Activated T-cell treated with anti-CD3 and anti-CD28 coated beads for 4 hours (primary cell): Measurements from ENCODE around the gene G6PC2.
A peak's percentile ranks its signal among the peaks of the same experiment; 100 is the strongest.
"Not testable (repeated sequence)": the region's sequence is repeated elsewhere in the genome, so short reads cannot be mapped to it uniquely, and the experiment has no call there.

Source experiments
- DNase-seq: peaks from one replicate; pipeline ENCODE4 v3.0.0-alpha.2; 2020

G6PC2 gene, protein sequence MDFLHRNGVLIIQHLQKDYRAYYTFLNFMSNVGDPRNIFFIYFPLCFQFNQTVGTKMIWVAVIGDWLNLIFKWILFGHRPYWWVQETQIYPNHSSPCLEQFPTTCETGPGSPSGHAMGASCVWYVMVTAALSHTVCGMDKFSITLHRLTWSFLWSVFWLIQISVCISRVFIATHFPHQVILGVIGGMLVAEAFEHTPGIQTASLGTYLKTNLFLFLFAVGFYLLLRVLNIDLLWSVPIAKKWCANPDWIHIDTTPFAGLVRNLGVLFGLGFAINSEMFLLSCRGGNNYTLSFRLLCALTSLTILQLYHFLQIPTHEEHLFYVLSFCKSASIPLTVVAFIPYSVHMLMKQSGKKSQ

DNA sequence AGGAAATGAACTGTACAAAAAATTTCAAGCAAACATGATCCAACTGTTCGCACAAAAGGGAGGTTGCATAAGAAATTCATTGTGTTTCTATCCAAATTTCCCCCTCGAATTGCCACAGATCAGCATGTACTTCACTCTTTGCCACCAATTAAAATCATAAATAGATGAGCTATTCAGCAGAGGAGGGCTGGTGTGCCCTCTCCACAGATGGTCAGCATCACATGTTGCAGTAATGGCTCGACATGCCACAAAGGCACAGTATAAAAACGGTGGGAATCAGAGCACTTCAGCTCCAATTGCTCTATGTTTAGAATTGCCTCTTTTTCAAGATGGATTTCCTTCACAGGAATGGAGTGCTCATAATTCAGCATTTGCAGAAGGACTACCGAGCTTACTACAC is at the start of gene G6PC2:
TSS of gene G6PC2 (plus strand) at position 289 of the 400 bp plus-strand sequence. CDS start at position 330, 41 bp downstream.
- DNase-seq = no peak

DNA sequence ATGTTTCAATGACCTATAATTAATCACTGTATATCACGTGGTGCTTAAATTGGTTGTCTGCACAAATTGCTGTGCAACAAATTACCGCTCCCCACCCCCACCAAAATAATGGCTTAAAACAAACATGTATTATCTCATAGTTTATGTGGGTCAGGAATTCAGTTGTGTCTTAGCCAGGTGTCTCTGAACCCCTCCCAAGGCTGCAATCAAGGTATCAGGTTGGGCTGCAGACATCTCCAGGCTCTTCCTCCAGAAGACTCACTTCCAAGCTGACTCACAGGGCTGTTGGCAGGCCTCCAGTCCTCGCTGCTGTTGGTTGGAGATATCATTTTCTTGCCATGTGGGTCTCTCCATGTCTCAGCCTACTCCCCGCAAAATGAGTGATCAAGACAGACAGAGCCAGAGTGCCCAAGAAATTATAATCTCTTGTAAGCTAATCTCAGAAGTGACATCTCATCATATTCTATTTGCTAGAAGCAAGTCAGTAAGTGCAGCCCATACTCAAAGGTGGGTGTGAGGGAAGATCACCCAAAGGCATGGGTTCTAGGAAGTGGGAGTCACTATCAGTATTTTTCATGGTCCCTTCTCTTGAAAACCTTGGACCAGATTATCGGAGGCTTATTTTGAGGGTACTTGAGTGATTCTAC is 49.3 kb upstream of the G6PC2 start:
- DNase-seq = no peak

DNA sequence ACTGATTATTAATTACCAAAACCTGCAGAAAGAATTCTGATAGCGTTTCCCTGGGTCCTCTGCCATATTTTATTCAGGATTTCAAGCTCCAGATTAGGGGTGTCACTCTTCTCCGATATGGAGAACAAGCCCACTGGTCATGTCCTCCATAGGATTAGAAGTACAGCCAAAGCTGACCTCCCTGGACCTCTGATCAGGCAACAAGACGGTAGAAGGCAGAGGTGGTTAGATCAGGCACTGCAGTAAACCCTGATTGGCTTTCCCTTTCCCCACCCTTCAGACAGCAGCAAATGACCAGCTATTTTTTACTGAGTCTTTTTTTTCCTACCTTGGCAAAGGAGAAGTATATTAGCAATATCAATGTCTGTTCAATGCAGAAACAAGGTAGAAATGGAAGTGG is 48.6 kb upstream of the G6PC2 start:
- DNase-seq = no peak

DNA sequence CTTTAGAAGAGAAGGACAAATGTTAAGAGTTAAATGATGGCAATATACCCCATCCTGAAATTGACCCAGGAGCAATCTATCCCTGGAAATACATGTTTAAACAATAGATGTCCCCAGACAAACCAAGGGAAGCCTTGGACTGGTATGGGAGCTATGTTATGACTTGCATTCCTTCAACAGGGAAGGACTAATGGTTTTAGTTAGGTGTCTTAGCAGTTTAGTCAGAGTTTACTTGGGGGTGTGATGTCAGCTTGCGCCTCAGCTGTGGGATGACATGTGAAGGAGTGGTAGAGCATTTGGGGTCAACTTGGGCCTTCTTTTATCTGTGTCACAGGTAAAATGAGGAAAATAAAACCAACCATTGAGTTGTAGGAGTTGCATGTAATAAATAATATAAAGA is 47.6 kb upstream of the G6PC2 start:
- no peak for DNase-seq

DNA sequence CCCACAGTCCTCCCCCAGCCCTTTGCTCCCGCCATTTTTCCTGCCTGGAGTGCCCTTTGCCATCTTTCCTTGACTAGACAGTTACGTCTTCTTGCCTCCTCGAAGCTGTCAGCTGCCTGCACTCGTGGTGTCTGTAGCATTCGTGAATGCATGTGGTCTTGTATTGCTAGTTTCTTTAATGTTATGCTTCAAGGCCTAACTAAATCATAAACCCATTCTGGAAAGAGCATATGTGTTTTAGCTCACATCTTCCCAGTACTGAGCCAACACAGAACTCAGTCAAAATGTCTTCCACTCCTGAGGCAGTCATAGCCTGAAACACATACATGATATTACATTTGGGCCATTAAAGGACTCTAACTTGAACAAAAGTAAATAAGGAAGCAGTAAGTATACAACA is 46.4 kb upstream of the G6PC2 start:
- DNase-seq = no peak

DNA sequence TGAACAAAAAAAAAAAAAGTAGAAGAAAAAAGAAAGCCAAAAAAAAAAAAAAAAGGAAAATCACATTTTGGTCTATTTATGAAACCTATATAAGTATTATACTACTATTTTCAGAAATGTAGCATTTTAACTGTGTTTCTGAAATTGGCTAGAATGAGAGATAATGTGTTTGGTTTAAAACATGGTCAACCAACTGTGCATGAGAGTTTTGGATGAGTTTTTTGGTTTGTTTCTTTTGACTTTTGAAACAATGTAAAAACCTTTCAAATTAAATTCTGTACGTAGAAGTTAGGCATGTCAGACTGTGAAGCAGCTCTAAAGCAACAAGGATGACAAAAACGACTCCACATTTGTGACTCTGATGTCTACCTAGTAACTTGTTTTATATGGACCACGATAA is 45.5 kb upstream of the G6PC2 start:
- no peak for DNase-seq

DNA sequence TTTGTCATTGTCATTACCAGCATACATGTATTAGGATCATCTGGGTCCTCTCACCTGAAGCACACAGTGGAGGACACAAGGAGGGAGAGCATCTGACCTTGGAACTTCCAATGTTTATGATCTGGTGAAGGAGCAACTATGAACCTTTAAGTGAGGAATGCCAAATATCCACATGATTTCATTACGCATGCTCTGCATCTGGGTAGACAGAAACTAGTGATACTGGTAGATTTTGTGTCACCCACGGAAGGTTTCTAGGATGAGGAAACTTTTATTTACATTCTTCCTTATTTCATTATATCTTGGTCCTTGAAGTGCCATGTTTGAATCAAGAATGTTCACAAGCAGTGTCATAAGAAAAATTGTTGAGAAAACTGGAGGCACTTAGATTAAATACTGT is 42.9 kb upstream of the G6PC2 start:
- no peak for DNase-seq

DNA sequence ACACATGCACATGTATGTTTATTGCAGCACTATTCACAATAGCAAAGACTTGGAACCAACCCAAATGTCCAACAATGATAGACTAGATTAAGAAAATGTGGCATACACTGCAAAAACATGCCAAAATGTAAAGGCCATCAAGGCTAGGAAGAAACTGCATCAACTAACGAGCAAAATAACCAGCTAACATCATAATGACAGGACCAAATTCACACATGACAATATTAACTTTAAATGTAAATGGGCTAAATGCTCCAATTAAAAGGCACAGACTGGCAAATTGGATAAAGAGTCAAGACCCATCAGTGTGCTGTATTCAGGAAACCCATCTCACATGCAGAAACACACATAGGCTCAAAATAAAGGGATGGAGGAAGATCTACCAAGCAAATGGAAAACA is 33.9 kb upstream of the G6PC2 start:
- not testable (repeated sequence) for DNase-seq

DNA sequence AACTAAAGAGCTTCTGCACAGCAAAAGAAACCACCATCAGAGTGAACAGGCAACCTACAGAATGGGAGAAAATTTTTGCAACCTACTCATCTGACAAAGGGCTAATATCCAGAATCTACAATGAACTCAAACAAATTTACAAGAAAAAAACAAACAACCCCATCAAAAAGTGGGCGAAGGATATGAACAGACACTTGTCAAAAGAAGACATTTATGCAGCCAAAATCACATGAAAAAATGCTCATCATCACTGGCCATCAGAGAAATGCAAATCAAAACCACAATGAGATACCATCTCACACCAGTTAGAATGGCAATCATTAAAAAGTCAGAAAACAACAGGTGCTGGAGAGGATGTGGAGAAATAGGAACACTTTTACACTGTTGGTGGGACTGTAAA is 30.7 kb upstream of the G6PC2 start:
- not testable (repeated sequence) for DNase-seq

DNA sequence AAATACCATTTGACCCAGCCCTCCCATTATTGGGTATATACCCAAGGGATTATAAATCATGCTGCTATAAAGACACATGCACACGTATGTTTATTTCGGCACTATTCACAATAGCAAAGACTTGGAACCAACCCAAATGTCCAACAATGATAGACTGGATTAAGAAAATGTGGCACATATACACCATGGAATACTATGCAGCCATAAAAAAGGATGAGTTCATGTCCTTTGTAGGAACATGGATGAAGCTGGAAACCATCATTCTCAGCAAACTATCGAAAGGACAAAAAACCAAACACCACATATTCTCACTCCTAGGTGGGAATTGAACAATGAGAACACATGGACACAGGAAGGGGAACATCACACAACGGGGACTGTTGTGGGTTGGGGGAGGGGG is 30.3 kb upstream of the G6PC2 start:
- DNase-seq = not testable (repeated sequence)

DNA sequence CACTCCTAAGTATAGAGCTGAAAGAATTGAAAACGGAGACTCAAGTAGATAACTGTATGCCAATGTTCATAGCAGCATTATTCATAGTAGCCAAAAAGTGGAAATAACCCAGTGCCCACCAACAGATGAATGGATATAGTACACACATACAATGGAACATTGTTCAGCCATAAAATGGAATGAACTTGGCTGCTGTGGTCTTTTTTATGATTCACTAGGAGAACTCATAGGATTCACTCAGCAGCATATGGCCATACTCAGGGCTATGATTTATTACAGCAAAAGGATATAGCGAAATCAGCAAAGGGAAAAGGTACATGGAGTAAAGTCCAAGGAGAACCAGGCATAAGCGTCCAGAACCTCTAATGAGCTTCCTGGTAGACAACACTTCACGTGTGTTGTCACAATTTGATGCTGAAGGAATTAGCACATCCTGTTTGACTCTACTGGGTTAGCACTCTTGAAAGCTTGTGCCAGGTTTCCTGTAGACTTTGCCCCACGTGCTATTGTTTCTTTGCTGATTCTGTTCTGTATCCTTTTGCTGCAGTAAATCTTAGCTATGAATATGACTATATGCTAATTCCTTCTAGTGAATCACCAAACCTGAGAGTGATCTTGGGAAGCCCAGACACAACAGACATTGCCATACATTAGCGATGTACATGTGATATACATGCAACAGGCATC is 26.6 kb upstream of the G6PC2 start:
- DNase-seq = no peak

DNA sequence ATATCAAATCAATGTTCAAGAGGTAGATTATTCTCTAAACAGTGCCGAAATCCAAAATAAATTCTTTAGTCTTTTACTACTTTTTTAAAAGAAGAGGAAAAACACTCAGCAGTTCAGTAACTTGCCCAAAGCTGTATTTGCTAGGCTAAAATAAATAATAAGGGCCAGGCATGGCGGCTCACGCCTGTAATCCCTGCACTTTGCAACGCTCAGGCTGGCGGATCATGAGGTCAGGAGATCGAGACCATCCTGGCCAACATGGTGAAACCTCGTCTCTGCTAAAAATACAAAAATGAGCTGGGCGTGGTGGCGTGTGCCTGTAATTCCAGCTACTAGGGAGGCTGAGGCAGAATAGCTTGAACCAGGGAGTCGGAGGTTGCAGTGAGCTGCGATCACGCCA is 18.9 kb upstream of the G6PC2 start:
- DNase-seq = not testable (repeated sequence)

DNA sequence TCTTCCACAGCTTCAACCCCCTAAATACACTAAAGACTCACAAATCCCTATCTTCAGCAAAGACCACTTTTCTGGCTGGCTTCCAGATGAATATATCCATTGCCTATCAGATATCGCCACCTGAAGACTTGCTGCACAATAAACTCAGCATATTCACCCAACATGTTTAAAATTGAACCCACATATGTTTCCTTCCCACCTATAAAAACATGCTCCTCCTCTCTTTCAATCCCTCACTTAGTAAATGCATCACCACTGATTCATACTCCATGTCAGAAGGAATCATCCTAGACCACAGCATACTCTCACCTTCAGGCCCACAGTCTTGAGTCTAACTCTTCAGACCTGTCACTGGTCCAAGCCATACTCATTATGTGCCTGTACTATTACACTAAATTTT is 16.1 kb upstream of the G6PC2 start:
- no peak for DNase-seq

DNA sequence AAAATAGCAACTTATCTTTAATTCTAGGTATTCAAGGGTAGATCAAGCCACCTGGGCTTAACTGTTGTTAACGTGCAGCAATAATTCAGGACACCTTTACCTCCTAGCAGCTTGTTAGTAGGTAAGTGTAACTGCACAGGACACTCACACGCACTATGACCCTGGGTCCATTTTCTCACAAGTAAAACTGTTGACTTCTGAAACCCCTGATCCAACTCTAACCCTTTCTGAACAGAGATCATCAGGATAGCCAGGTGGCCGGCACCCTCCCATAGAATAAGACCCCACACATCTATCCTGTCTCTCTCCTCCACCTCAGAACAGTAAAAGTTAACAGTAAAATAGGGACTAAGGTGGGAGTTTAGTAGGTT is 11.5 kb upstream of the G6PC2 start:
- no peak for DNase-seq

DNA sequence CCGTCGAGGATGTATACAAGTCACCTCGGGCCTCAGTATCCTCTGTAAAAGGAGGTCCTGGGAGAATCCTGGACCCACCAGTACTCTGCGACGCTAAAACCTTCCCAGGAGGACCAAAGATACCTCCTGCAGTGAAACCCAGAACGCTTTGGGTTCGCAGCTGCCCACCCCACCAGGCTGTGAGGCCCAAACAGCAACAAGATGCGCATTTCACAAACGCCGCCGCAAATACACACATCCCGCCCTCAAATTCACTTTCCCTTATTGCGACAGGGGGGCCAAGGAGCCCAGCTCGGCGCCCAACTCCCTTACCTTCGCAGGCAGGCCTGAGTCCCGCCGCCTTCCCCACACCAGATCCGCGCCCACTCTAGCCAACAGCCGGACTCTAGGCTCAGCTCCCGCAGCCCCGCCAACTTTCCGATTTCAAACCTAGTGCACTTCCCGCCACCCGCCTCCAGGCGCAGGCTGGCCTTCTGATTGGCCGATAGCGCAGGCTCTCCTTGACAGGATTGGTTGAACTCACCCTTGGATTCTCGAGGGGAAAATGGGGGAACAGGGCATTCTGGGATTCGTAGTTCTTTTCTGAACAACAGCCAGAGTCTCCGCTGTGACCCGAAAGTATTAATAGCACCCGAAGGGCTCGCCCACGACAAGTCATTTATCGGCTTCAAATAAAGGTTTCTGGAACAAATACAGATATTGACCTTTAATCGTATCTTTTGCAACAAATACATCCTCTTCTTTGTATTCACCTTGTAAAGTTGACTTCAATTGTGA is 10.9 kb upstream of the G6PC2 start, which contains the start of gene SPC25:
TSS of gene SPC25 (minus strand) at position 425 of the 777 bp plus-strand sequence. CDS start 911 bp downstream, outside the sequence.
- DNase-seq = peak; percentile 74

DNA sequence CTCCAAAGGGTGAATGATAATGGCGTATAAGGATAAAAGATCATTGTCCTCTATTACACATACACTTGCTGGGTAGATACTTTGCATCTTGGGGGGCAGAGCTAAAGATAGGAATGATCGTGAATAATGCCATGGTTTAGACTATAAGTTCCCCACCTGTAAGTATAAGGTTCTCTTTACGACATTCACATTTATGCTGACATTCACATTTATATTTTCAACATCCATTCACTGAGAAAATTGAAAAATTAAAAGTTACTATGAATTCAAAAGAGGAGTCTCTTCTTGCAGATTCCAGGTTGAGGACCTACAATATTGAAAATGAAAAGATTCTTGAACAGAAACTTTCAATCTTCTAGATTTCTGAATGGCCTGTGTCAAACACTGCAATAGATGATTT is 8.8 kb upstream of the G6PC2 start:
- no peak for DNase-seq

DNA sequence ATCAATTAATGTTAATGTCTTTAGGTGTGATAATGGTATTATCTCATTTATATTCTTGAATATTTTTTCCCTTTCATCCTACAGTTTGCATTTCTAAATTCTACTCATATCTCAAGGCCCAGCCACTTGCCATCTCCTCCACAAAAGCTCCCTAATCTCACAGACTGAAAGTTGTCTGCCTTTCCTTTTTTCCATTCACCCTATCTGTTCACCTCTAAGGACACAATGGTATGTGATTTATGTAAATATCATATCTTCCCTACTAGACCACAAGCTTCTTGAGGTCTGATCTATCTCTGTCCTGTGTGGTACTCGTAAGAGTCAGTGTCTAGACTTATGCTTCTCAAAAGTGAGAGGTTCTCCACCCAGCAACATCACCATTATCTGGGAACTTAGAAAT is 7.0 kb upstream of the G6PC2 start:
- DNase-seq = no peak

DNA sequence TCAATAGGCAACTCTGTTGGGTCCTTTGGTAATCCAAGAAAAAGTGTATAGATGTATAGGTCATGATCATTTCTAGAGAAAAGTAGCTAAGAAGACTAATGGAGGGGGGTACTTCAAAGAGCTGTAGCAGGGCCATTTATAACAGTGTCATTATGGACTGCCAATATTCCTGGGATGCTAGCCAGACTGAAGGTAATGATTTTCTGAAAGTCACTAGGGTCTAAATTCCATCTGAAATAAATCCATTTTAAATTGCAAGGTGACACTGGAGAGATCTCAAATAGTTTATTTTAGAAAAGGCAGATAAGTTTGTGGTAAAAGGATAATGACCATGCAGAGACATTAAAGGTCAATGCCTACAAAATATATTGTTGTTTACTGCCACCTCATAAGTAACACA is 6.4 kb upstream of the G6PC2 start:
- no peak for DNase-seq

DNA sequence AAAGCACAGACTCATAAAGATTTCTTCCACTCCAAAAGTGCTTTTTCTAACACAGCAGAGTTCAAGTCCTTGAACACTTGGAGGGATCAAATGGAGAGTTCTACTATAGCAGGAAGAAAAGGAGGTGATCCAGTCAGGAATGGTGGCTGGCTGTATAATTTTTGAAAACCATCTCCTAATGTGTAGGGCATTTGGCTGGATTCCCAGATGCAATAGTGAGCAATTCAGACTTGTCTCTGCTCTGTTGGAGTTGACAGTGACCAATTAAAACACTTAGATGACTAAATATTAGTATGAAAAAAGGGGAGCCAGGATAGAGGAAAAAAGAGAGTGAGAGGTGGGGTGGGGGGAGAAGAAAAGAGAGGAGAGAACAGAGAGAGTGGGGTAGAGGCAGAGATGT is 5.3 kb upstream of the G6PC2 start:
- no peak for DNase-seq

DNA sequence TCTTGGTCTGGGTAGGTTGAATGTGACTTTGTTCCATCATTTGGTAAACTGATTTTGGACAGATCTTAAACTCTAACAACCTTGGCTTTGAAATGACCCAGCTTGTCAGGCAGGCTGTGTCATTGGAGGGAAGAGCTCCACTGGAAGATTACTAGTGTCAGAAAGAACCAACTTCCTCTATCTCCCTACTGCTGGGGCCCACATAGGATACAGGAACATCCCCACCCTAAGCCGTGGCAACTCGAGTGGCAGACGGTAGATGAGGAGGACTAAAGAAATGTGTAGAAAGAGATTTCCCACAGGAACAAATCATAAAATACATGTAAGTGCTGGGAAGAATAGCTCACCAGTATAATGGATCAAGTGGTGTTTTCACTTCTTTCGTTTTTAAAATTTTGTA is 4.3 kb upstream of the G6PC2 start:
- no peak for DNase-seq

DNA sequence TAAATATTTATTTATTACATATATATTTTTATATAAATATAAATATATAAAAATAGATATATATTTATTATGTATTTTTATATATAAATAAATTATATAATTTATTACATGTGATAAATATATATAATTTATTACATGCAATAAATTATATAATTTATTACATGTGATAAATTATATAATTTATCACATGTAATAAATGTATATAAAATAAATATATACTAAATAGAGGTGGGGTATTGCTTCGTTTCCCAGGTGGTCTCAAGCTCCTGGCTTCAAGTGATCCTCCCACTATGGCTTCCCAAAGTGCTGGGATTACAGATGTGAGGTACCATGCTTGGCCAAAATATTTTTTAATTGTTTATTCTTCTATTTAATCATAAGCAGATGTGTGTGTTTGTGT is 3.6 kb upstream of the G6PC2 start:
- DNase-seq = no peak

DNA sequence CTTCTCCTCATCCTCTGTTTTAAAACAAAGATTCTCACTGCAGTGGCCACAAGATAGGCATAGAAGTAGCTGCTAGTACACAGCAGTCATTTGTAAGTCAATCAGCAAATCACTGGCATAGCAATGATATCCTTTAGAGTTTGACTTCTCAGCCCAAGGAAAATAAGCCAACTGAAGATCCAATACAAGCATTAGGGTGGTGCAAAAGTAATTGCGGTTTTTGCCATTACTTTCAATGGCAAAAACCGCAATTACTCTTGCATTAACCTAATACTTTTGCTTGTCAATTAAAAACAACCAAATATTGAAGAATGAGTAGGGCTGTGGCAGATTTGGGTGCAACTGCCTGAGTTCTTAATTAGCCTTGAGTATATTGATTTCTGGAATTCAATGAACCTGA is 2.8 kb downstream of the G6PC2 start:
- DNase-seq = no peak

DNA sequence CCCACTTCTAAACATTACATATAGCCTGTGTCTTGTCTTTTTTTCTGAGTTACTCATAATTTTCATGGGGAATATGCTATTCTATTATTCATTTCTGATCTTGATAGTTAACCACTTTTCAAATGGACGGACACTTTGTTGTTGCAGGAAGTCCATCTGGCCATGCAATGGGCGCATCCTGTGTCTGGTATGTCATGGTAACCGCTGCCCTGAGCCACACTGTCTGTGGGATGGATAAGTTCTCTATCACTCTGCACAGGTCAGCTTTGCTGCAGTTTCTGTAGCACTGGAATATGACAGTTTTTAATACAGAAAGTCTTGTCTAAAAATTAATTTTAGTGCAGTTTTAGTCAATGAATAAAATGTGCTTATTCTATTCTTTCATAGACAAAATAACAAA is 3.3 kb downstream of the G6PC2 start:
- DNase-seq = no peak
